Neural progenitor cell (in vitro differentiated cells): Measurements from ENCODE around the gene HNRNPK.

ENCODE experiments used
- CTCF ChIP-seq: fragments of 200-600 bp; sonication (generic); IDR thresholded peaks from 2 replicates; pipeline ENCODE4 v1.5.1; 2017; ENCODE audit warnings: antibody characterized with exemption, mild to moderate bottlenecking
- EZH2 ChIP-seq: fragments of 200-600 bp; sonication (generic); IDR thresholded peaks from 2 replicates; pipeline ENCODE4 v1.6.1; 2017; ENCODE audit warnings: antibody characterized with exemption, mild to moderate bottlenecking, moderate library complexity

- TF ChIP-seq EZH2 (no peak), CTCF (no peak)
These were observed 17.9 kb downstream of the HNRNPK start for GRCh38 chr9:83962165-83962564.
